SH-SY5Y (cell line): ENCODE results near the gene RPL32.

Experiments
- GATA2 ChIP-seq: IDR thresholded peaks from 2 replicates; pipeline ENCODE4 v1.6.1; 2011; ENCODE audit warnings: mild to moderate bottlenecking, low read depth, low read length
- GATA3 ChIP-seq: IDR thresholded peaks from 2 replicates; pipeline ENCODE4 v1.6.1; 2011; ENCODE audit warnings: low read depth, mild to moderate bottlenecking, low read length, moderate library complexity

The RPL32 gene

GRCh38 chr3:12807601-12808359 is 33.6 kb downstream of the RPL32 start:
- TF ChIP-seq GATA2, result no peak
- TF ChIP-seq GATA3, result no peak

- TF ChIP-seq GATA2 (no peak), GATA3 (no peak)
Observed at GRCh38 chr3:12807066-12807465, 34.3 kb downstream of the RPL32 start.

- TF ChIP-seq GATA3, result no peak
- no peak for TF ChIP-seq GATA2
Observed at GRCh38 chr3:12803371-12803770, 38.0 kb downstream of the RPL32 start.

GRCh38 chr3:12799525-12800440 is 41.6 kb downstream of the RPL32 start:
- no peak for TF ChIP-seq GATA2
- no peak for TF ChIP-seq GATA3

DNA sequence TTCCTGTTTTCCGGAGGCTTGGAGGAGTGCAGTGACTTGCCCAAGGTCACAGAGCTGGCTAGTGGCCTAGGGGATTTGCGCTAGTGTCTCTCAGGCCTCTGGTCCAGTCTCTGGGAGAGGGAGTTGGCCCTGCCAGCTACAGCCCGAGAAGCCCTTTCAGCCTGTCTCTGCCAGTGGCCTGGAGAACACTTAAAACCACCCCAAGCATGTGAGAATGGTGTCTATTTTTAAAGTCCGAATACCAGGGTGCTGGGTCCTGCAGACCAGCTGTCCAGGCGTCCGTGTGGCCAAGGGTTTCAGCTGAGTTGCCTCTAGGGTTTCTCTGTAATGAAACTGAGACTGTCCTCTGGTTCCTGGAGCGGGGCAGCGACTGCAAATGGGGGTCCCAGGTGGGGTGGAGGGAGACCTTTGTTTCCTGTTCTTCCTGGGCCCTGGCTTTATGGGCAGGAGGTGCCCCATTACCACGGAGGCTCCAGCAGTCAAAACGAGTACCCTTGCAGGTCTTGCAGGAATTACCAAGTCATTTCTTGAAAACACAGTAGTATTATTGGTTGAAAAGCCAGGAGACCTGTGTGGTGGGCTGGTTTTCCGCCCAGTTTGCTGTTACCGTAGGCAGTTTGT is 42.7 kb downstream of the RPL32 start:
- TF ChIP-seq GATA2 (no peak), GATA3 (no peak)

DNA sequence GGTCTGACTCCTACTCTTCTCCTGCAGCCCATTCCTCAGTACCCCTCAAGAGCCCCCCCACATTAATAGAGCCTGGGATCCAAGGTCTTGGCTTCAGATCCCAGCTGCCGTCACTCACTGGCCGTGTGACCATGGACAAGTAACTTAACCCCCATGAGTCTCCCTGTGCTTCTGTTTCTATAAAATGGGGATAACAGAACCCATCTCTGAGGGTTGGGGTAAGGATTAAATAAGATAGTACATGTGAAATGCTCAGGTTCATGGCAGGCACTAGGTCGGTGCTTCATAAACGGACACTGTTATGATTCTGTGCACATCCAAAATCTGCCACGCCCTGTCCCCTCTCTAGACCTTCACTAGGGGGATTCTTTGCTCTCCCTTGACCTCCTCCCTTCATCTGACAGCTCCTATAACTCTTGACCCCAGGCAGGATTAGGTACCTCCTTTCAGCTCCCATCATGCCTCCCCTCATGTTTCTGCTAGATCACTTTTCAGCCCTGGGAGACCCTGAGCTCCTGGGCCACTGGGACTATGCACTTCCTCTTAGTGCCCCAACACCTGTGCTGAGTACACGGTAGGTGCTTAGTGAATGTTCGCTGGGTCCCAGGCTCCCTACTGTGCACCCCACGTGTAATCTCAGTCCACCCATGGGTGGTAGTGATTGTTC is 43.3 kb downstream of the RPL32 start:
- TF ChIP-seq GATA2 (no peak), GATA3 (no peak)

DNA sequence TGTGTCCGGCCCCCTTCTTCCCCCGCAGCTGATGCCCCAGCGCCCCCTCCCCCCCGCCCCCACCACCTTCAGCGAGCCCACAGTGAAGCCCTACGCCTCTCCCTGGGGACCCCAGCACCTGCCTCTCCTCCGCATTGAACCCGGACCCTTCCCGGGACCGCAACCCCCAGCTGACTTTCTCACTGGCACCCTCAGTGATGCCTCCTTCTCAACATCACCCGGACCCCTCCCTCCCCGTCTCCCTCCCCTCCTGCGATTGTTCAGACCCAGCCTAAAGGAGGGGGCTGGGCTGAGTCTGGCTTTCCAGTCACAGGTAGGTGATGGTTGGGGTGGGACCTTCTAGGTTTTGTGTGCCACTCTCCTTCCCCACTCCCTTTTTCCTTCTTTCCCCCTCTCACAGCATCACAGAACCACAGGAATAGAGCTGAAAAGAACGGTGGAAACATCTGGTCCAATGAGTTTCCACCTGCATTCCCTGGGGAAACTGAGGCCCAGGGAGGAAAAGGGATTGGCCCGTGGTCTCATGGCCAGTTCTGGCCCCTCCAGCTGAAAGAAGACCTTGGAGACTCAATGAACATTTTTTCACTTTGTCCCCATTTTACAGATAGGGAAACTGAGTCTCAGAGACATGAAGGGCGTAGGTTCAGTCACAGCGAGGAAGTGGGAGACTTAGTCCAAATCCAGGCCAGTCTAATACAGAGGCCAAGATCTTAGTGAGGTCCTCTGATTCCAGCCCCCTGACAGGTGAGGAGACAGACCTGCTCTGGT is 44.1 kb downstream of the RPL32 start:
- TF ChIP-seq GATA2 (no peak), GATA3 (no peak)

DNA sequence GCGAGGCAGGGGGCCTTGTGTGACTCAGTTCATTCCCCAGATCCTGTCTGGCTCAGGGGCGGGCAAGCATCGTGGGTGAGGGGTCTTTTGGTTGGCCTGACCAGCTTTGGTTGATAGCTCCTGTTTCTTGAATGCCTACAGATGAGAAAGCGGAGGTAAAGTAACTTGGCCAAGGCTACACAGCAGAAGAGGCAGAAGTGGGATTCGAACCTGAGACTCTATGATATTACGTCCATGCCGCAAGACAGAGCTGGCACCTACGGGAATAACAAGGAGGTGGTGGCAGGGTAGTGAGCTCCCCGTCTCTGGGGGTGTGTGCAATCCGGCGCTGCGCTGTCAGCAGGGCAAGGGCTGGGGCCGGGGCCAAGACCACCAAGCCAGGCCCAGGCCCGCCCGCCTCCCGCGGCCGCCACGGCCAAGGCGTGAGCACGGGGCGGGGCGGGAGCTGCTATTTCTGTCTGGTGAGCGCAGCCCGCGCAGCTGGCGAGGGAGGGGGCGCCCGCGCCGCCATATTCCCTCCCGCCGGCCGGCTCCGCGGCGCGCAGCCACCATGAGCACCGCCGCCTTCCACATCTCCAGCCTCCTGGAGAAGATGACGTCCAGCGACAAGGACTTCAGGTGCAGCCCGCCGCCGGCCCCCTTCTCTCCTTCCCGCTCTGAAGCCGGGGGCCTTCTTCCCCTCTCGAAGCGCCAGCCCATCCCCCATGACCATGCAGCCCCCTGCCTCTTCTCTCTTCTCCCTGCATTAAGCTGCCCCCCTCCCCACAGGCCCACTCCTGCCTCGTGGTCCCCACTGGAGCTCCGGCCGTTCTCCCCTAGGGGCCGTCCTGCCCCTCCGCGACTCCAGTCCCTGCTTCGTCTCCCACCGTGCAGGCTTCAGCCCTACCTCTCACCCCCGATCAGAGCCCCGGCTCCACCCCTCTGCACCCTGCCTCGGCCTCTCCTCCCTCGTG is 44.9 kb downstream of the RPL32 start, which contains the start of gene CAND2:
CAND2 (plus strand) TSS at position 510 of the 953 bp plus-strand sequence; CDS start at position 551, 41 bp downstream.
- TF ChIP-seq GATA2, result no peak
- TF ChIP-seq GATA3, result no peak

DNA sequence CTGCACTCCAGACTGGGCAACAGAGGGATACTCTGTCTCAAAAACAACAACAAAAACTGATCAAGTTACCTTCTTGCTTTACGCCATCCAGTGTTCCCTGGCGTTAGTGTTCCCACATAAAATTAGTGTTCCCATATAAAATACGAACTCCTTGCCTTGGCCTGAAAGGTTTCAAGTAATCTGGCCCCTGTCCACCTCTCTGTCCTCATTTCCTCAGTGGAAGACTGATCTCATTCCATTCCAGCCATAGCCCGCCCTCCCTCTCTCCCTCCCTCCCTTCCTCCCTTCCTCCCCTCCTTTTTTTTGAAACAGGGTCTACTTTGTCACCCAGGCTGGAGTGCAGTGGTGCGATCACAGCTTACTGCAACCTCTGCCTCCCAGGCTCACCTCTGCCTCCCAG is 47.7 kb downstream of the RPL32 start:
- TF ChIP-seq GATA3 (no peak), GATA2 (no peak)

GRCh38 chr3:12791430-12791829 is 49.9 kb downstream of the RPL32 start:
- no peak for TF ChIP-seq GATA2
- no peak for TF ChIP-seq GATA3

- no peak for TF ChIP-seq GATA3
- TF ChIP-seq GATA2, result no peak
Observed at GRCh38 chr3:12785096-12785495, 56.3 kb downstream of the RPL32 start.
